Cardiac muscle cell (in vitro differentiated cells and primary cell): Measurements from ENCODE around the gene SETBP1. TPM values are rescaled to one million over a fixed set of nuclear protein-coding genes. Genes with fewer than 3 reads are reported as not detected.
A peak's percentile ranks its signal among the peaks of the same experiment; 100 is the strongest.

Source experiments
- DNase-seq, 2 donors: peaks; one replicate each; pipeline versions ENCODE4 v3.0.0 to v3.0.0-alpha.2; 2010 to 2017; ENCODE audit warnings: low read depth in 1 of 2, low spot score in 1 of 2
- H3K27ac ChIP-seq: fragments of 200-600 bp; sonication (generic); 2 replicates; pipeline ENCODE4 v1.5.1; 2016
- H3K27me3 ChIP-seq: fragments of 200-600 bp; sonication (generic); 2 replicates; pipeline ENCODE4 v1.6.0; 2016; ENCODE audit warnings: control low read depth
- H3K36me3 ChIP-seq: fragments of 200-600 bp; sonication (generic); 2 replicates; pipeline ENCODE4 v1.5.1; 2016; ENCODE audit warnings: control low read depth
- H3K4me1 ChIP-seq: fragments of 200-600 bp; sonication (generic); 2 replicates; pipeline ENCODE4 v1.8.1; 2017; ENCODE audit warnings: low read depth, mild to moderate bottlenecking, mixed run types
- H3K4me3 ChIP-seq: fragments of 200-600 bp; sonication (generic); 2 replicates; pipeline ENCODE4 v1.5.1; 2016; ENCODE audit warnings: mild to moderate bottlenecking
- H3K9me3 ChIP-seq: fragments of 200-600 bp; sonication (generic); 2 replicates; pipeline ENCODE4 v1.5.1; 2017; ENCODE audit warnings: low read depth, mild to moderate bottlenecking, control low read depth
- CTCF ChIP-seq: IDR thresholded peaks from 2 replicates; pipeline ENCODE4 v1.5.1; 2012; ENCODE audit warnings: low read depth, mild to moderate bottlenecking, low read length
- polyA plus RNA-seq: library from polyadenylated mRNA; unstranded; fragments of >200 nt; fragmentation: Nextera tagmentation; extraction: Ambion mirVana; gene quantifications from 2 replicates; pipeline ENCODE4 v1.2.1, GENCODE V29; 2016
- total RNA-seq: library from RNA; depleted of rRNA; stranded (reverse); fragments of >200 nt; gene quantifications from 2 replicates; pipeline ENCODE4 v1.2.3, GENCODE V29; 2016

The SETBP1 gene
- total and polyA plus RNA-seq, 2 experiments from 2014 or later: 6.3 to 30.6 TPM

- no peaks in the 10 kb centered on the region for H3K27me3 ChIP-seq
- H3K9me3 ChIP-seq: no peaks in the 10 kb centered on the region
- DNase-seq: peak; percentile 42 to 83
- no peak overlapping the region for H3K4me3 ChIP-seq
- no peaks in the 10 kb centered on the region for H3K36me3 ChIP-seq
- TF ChIP-seq CTCF: no peak
- H3K4me1 ChIP-seq: peaks cover 61% of the 10 kb centered on the region
- H3K27ac ChIP-seq: peak overlapping the region; percentile 99
Observed at GRCh38 chr18:44803019-44803650, 122.4 kb downstream of the SETBP1 start.

- peak in 1 of 2 donors; percentile 6 for DNase-seq
- no peaks in the 10 kb centered on the region for H3K9me3 ChIP-seq
- TF ChIP-seq CTCF: no peak
- peak overlapping the region; percentile 99 for H3K27ac ChIP-seq
- H3K27me3 ChIP-seq: no peaks in the 10 kb centered on the region
- peaks cover 52% of the 10 kb centered on the region for H3K4me1 ChIP-seq
- H3K36me3 ChIP-seq: no peaks in the 10 kb centered on the region
- H3K4me3 ChIP-seq: no peak overlapping the region
Observed at GRCh38 chr18:44804033-44804432, 123.3 kb downstream of the SETBP1 start.

- no peaks in the 10 kb centered on the region for H3K36me3 ChIP-seq
- H3K27me3 ChIP-seq: no peaks in the 10 kb centered on the region
- no peaks in the 10 kb centered on the region for H3K9me3 ChIP-seq
- H3K4me1 ChIP-seq: peaks cover 41% of the 10 kb centered on the region
- no peak for DNase-seq
- no peak for TF ChIP-seq CTCF
- no peak overlapping the region for H3K4me3 ChIP-seq
- peak overlapping the region; percentile 99 for H3K27ac ChIP-seq
Observed at GRCh38 chr18:44805176-44805575, 124.5 kb downstream of the SETBP1 start.

GRCh38 chr18:44805643-44806042, 125.0 kb downstream of the SETBP1 start:
- Histone ChIP-seq H3K4me3 (no peak overlapping the region), H3K4me1 (peaks cover 42% of the 10 kb centered on the region), H3K9me3 (no peaks in the 10 kb centered on the region), H3K27me3 (no peaks in the 10 kb centered on the region), H3K27ac (no peak overlapping the region), H3K36me3 (no peaks in the 10 kb centered on the region)
- DNase-seq: no peak
- TF ChIP-seq CTCF: no peak

DNA sequence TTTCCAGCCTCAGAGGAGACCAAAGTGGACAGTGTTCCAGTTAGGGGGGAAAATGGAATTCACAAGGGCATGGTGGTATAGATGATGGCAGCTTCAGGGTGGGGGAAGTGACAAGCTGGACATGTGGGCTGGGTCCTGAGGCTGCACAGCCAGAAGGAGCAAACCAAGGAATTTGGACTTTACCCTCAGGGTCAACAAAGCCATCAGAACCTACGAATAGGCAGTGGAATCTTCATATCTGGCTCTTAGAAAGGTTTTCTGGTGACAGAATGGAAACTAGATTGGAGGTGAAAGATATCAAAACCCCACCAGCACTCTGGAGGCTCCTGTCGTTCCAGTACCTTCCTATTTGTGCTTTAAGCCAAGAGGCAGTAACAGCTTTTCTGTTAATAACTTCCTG, 127.1 kb downstream of the SETBP1 start:
- H3K36me3 ChIP-seq: no peaks in the 10 kb centered on the region
- H3K27ac ChIP-seq: no peak overlapping the region
- no peak for DNase-seq
- H3K9me3 ChIP-seq: no peaks in the 10 kb centered on the region
- H3K27me3 ChIP-seq: no peaks in the 10 kb centered on the region
- no peak overlapping the region for H3K4me3 ChIP-seq
- TF ChIP-seq CTCF: no peak
- peaks cover 48% of the 10 kb centered on the region for H3K4me1 ChIP-seq
